ENCODE measurements around the gene ABI3BP.
"Not testable (repeated sequence)": the region's sequence is repeated elsewhere in the genome, so short reads cannot be mapped to it uniquely, and the experiment has no call there.

ABI3BP gene

GRCh38 chr3:100946096-100946495 is 47.1 kb downstream of the ABI3BP start:
- DNase-seq (ENCODE audit: low read depth in 2 of 2), result not testable (repeated sequence)

GRCh38 chr3:100941451-100941850 is 51.8 kb downstream of the ABI3BP start:
- DNase-seq (ENCODE audit: low read depth in 2 of 2), result no peak

- DNase-seq (ENCODE audit: low read depth in 2 of 2), result no peak
Measured at GRCh38 chr3:100941041-100941440, 52.2 kb downstream of the ABI3BP start.

- DNase-seq (ENCODE audit: low read depth in 2 of 2), result no peak
Measured at GRCh38 chr3:100936931-100937330, 56.3 kb downstream of the ABI3BP start.

- DNase-seq (ENCODE audit: low read depth in 2 of 2), result no peak
Measured at GRCh38 chr3:100932491-100932890, 60.7 kb downstream of the ABI3BP start.

GRCh38 chr3:100928638-100929428 is 64.4 kb downstream of the ABI3BP start:
- DNase-seq (ENCODE audit: low read depth in 2 of 2), result no peak

GRCh38 chr3:100927775-100928174 is 65.4 kb downstream of the ABI3BP start:
- no peak for DNase-seq (ENCODE audit: low read depth in 2 of 2)

- no peak for DNase-seq (ENCODE audit: low read depth in 2 of 2)
Measured at GRCh38 chr3:100915706-100916495, 77.3 kb downstream of the ABI3BP start.

GRCh38 chr3:100913870-100914648 is 79.2 kb downstream of the ABI3BP start:
- no peak for DNase-seq (ENCODE audit: low read depth in 2 of 2)

- no peak for DNase-seq (ENCODE audit: low read depth in 2 of 2)
Measured at GRCh38 chr3:100912976-100913545, 80.2 kb downstream of the ABI3BP start.

- DNase-seq (ENCODE audit: low read depth in 2 of 2), result no peak
Measured at GRCh38 chr3:100912571-100912970, 80.7 kb downstream of the ABI3BP start.

GRCh38 chr3:100911956-100912355 is 81.3 kb downstream of the ABI3BP start:
- DNase-seq (ENCODE audit: low read depth in 2 of 2), result no peak

- no peak for DNase-seq (ENCODE audit: low read depth in 2 of 2)
Measured at GRCh38 chr3:100910986-100911385, 82.2 kb downstream of the ABI3BP start.

- DNase-seq (ENCODE audit: low read depth in 2 of 2), result no peak
Measured at GRCh38 chr3:100902572-100902971, 90.6 kb downstream of the ABI3BP start.

- no peak for DNase-seq (ENCODE audit: low read depth in 2 of 2)
Measured at GRCh38 chr3:100900671-100901335, 92.4 kb downstream of the ABI3BP start.

- DNase-seq (ENCODE audit: low read depth in 2 of 2), result no peak
Measured at GRCh38 chr3:100899440-100900091, 93.7 kb downstream of the ABI3BP start.

- no peak for DNase-seq (ENCODE audit: low read depth in 2 of 2)
Measured at GRCh38 chr3:100898681-100899080, 94.5 kb downstream of the ABI3BP start.

- no peak for DNase-seq (ENCODE audit: low read depth in 2 of 2)
Measured at GRCh38 chr3:100896994-100897393, 96.2 kb downstream of the ABI3BP start.

GRCh38 chr3:100893590-100893989 is 99.6 kb downstream of the ABI3BP start:
- DNase-seq (ENCODE audit: low read depth in 2 of 2), result no peak

- DNase-seq (ENCODE audit: low read depth in 2 of 2), result no peak
Measured at GRCh38 chr3:100893108-100893507, 100.1 kb downstream of the ABI3BP start.

- no peak for DNase-seq (ENCODE audit: low read depth in 2 of 2)
Measured at GRCh38 chr3:100891827-100892226, 101.4 kb downstream of the ABI3BP start.
